PC-3 (cell line): ENCODE results near the gene DSG3.

Experiments
- CTCF ChIP-seq: fragments of 300-600 bp; sonication (generic); conservative IDR thresholded peaks from 2 replicates; pipeline ENCODE4 v1.5.1; 2017; ENCODE audit warnings: antibody characterized with exemption, low read depth, mild to moderate bottlenecking, low read length
- EZH2 ChIP-seq: fragments of 300-600 bp; sonication (generic); IDR thresholded peaks from one replicate; pipeline ENCODE4 v1.6.1; 2017; ENCODE audit warnings: antibody characterized with exemption, mild to moderate bottlenecking, low read length; ENCODE audit not compliant: unreplicated experiment

DNA sequence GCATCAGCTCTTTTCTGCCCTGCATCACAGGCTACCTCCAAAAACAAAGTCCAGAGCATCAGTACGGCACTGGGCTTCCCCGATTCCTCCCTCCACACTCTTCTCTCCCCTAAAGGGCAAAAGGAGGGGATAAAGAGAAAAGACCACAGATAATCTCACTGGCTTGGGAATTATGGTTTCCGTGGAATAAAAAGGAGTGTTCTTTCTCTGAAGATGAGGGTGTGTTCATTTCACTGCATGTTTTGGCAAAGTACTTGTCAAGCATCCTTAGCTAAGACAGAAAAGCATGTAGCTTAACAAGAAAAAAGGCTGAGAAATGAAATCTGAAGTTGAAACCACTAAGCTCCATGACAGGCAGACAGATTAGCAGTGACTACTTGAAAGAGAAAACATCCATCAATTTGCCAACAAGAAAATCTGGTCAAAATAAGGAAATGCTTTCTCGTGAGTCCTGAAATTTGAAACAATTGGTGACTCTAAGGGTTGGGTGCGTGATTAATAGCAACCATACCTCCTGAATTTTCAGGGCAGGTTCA, 20.6 kb upstream of the DSG3 start:
- TF ChIP-seq EZH2 (no peak), CTCF (no peak)
